GM18951 (cell line): Measurements from ENCODE around the gene LYZL1.

Experiments
- POLR2A ChIP-seq: IDR thresholded peaks from 4 replicates; pipeline ENCODE4 v1.6.1; 2011; ENCODE audit warnings: mild to moderate bottlenecking; ENCODE audit not compliant: insufficient read length, insufficient read depth; ENCODE audit errors: extremely low read depth
- in situ Hi-C: fragments of 300-500 bp; cut with MboI; formaldehyde crosslinking; loops from one replicate; pipeline ENCODE4 v1.12.0; 2022; ENCODE audit warnings: low sequenced_read_pairs, mixed read lengths, inconsistent platforms; ENCODE audit not compliant: unreplicated experiment

LYZL1 gene

DNA sequence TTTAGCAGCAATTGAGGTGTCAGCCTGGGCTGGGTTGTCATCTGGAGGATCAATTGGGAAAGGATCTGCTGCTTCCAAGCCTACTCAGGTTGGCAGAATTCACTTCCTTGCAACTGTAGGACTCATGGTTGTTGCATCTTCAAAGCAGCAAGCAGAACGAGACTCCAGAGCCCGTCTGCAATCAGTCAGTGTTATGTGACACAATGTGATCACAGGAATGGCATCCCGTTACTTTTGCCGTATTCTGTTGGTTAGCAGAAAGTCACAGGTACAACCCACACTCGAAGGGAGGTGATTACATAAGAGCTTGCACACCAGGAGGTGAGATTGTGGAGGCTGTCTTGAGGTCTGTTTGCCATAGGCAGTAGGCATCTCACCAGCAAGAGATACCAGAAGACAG lies 15.4 kb upstream of the LYZL1 start:
- TF ChIP-seq POLR2A: no peak
- in situ Hi-C loops: no loop called here

DNA sequence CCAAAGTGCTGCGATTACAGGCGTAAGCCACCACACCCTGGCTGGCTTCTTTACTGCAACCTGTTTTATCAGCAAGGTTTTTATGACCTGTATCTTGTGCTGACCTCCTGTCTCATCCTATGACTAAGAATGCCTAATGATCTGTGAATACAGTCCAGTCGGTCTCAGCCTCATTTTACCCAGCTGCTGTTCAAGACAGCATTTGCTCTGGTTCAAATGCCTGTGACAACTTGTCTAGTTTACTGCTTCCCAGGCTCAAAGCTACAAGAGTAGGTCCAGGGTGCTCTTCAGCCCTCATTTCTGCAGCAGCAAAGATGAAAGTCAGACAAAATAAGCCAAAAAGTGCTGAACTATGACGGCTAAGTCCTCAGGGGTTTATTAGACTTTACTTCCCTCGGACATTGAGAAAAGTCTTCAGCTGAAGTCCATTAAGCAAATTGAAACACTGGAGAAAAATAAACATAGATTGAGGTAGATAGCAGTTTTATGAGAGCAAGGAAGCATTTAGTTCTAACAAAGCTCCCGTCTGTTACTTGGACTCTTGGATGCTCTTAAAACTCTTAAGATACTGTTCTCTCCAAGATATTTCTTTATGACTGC lies 12.5 kb upstream of the LYZL1 start:
- in situ Hi-C loops: loop anchor here (25.0 kb wide), 1 partner anchor 639 kb away; no protein-coding TSS in a partner anchor
- TF ChIP-seq POLR2A: no peak

DNA sequence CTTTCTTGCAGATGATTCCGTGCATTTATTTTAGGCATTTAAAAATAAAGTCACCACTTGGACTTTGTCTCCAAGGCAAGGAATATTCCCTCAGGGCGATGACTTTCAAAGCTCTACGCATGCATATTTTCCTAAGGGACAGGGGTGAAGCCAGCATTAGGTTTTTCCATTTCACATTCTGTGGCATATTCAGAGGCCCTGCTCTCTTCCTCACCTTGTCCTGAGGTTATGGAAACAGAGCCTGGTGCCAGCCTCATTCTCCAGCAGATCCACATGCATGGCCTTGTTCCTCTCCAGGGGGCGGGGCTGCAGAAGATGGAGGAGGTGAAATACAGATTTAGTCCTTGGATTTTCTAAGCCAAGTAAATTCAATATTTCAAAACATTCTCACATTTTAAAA lies 11.6 kb upstream of the LYZL1 start:
- no peak for TF ChIP-seq POLR2A
- in situ Hi-C loops: loop anchor here (25.0 kb wide), 1 partner anchor 640 kb away; no protein-coding TSS in a partner anchor

DNA sequence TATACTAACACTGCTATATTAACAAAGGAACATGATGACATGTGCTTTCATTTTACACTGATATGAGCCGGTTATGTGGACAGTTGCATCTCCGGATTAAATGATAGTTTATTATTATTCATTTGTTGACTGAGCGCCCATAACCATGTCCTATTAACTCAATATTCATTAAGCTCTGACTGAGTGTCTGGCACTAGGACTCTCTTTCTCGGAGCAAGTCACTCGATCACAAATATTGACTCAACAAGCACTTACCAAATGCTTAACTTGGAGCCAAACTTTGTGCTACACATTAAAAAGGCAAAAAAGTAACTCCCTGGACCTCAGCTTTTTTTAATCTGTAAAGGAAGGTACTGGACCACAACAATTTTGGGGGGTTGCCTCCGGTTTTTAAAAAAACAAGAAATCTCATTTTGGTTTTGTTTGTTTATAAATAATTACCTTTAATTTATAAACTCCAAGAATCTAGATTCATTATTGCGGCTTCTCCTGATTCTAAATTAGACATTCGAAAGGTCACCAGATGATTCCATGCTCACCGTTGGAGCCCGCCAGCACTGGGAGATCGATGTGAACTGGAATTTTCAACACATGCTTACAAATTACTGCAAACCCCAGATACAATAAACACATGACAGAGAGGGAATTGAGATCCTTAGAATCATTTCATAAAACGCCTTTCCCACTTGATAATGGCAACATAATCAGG lies 8.9 kb upstream of the LYZL1 start:
- in situ Hi-C loops: loop anchor here (25.0 kb wide), 1 partner anchor 643 kb away; no protein-coding TSS in a partner anchor
- TF ChIP-seq POLR2A: no peak

DNA sequence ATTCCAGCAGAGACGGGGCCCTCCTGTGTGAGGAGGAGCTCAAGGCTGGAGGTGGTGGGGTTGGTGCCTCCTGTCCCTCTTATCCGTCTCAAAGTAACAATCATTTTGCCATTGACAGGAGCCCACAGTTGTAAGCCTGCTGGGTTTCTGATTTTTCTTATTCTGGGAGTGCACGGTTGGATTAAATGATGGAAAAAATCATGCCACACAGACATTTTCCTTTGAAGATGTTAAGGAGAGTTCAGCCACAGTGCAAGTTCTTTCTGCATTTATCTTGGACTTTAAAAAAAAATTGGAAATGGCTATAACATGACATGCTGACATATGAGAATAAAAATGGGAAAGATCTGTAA lies 8.4 kb upstream of the LYZL1 start:
- TF ChIP-seq POLR2A: no peak
- in situ Hi-C loops: loop anchor here (25.0 kb wide), 1 partner anchor 643 kb away; no protein-coding TSS in a partner anchor

DNA sequence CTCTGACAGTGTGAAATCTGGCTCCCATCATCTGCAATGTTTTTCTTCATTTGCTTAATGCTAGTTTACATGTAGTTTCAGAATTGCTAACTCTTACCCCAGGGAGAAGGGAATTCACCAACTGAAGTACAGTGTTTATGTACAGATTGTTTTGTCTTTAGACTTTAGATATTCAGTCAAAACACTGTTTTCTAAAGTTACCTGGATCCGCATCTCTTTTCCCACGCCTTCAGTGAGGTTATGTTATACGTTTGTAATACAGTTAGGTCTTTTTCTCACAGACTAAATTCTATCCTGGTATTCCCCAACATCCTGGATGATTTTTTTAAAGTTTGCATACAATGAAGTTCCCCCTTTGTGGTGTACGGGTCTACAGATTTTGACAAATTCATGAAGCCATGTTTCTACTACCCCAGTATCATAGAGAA lies 3.2 kb upstream of the LYZL1 start:
- no peak for TF ChIP-seq POLR2A
- in situ Hi-C loops: loop anchor here (25.0 kb wide), 1 partner anchor 648 kb away; no protein-coding TSS in a partner anchor

DNA sequence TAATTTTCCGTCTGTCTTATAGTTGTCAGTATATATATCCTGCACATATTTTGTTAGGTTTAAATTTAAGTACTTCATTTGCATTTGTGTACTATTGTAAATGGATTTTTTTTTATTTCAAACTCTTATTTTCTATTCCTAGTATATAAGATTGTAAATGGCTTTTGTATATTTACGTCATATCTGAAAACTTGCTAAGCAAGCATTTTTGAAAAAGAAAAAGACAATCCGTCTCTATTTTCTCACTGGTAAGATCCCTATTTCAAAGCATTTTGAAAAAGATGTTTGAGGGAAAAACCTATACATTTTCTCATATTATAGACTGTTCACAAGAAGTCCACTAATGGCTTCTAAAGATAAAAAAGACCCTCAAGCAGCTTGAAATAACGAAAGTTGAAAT lies 1.2 kb upstream of the LYZL1 start:
- TF ChIP-seq POLR2A: no peak
- in situ Hi-C loops: loop anchor here (25.0 kb wide), 1 partner anchor 650 kb away; no protein-coding TSS in a partner anchor

DNA sequence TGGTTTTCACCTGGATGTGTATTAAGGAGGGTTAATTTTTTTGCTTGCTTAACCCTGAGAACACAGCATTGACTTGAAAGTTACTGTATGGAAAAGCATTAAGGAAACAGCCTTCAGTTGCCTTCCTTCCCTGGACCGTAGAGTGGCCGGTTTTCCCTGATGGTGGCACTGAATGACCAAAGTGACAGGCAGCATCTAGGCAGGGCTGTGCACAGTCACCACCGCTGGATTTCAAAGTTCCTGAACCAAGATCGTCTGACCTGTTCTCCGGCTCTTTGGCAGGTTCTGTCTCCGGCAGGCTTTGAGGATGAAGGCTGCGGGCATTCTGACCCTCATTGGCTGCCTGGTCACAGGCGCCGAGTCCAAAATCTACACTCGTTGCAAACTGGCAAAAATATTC lies 2.7 kb downstream of the LYZL1 start:
- in situ Hi-C loops: loop anchor here (5.0 to 25.0 kb wide), 2 partner anchors 654 to 1336 kb away; partner anchors contain the start of gene LYZL2

DNA sequence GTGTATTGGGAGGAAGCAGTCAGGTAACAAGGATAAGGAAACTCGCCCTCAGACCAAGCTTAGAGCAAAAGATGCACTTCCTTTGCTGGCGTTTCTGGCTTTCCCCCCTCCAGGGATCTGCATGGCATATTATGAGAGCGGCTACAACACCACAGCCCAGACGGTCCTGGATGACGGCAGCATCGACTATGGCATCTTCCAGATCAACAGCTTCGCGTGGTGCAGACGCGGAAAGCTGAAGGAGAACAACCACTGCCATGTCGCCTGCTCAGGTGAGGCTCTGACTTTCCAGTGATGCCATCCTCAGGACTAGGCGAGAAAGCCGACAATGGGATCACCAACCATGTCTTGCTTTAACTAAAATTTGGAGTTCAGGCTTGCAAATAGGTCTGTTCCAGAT lies 3.5 kb downstream of the LYZL1 start:
- in situ Hi-C loops: loop anchor here (5.0 to 25.0 kb wide), 2 partner anchors 655 to 1335 kb away; partner anchors contain the start of gene LYZL2

DNA sequence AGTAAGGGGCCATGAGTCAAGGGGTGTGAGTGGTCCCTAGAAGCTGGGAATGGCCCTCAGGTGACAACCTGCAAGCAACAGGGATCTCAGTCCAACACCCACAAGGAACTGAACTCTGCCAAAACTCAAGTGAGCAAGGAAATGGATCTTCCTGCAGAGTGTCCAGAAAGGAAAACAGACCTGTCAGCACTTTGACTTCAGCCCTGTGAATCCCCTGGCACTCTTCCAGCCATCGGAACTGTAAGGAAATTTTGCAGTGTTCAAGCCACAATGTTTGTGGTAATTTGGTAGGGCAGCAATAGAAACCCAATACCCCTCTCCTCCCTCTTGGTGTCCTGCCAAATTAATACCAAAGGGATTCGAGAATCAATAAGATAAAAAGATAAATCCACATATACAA lies 6.9 kb downstream of the LYZL1 start:
- in situ Hi-C loops: loop anchor here (25.0 kb wide), 1 partner anchor 659 kb away; no protein-coding TSS in a partner anchor
- TF ChIP-seq POLR2A: no peak

DNA sequence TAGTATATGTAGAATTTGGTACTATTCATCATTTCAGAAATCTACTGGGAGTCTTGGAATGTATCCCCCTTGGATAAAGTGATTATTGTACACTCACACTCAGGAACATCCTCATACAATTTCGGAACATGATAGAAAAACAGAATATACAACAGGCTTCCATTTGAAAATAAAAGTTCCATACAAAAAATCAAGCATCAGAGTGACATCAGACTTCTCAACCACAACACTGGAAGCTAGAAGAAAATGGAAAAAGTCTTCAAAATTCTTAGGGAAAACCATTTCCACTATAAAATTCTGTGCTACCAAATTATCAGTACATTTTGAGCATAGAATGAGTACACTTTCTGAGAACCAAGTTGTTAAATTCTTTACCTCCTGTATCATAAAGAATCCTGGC lies 8.8 kb downstream of the LYZL1 start:
- in situ Hi-C loops: loop anchor here (25.0 kb wide), 1 partner anchor 660 kb away; no protein-coding TSS in a partner anchor
- no peak for TF ChIP-seq POLR2A

DNA sequence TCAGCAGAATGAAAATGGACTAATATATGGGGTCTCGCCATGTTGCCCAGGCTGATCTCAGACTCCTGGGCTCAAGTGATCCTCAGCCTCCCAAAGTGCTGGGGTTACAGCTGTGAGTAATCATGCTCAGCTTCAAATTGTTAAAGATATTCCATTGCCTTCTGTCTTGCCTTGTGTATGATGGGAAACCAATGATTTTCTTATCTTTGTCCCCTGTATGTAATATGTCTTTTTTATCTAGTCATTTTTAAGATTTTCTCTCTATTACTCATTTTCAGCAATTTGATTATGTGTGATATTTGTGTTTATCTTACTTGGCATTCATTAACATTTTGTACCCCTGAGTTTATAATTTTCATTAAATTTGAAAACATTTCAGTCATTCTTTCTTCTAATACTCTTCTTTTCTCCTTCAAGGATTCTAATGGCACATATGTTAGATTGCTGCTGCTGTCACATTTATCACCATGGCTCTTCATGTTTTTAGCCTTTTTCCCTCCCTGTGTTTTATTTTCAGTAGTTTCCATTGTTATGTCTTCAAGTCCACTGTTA lies 12.6 kb downstream of the LYZL1 start:
- in situ Hi-C loops: no loop called here
- no peak for TF ChIP-seq POLR2A

DNA sequence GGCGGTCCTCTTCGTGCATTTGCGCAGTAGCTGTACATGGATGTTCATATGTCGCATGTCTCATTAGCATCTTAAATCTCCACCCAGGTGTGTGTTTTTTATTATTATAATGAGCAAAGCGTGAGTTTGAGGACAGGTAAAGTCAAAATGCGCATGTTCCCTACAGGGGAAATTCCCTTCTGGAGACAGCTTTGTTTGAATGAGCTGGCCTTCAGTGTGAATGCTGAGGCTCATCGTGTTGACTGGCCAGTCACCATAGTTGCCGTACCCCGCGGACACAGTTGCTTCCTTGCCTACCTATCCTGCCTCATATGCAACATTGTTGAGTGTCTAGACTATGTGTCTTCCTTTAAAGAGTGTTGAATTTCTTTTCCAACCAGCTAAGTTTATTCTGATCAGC lies 13.6 kb downstream of the LYZL1 start:
- no peak for TF ChIP-seq POLR2A
- in situ Hi-C loops: no loop called here
